Fibroblast of the conjunctiva (primary cell): ENCODE results near the gene OLFM4.

Experiments used
- DNase-seq: peaks from one replicate; pipeline ENCODE4 v3.0.0-alpha.2; 2010; ENCODE audit warnings: low read depth

OLFM4 gene

GRCh38 chr13:53068585-53069520, 40.2 kb downstream of the OLFM4 start:
- DNase-seq = no peak

GRCh38 chr13:53069800-53070199, 41.2 kb downstream of the OLFM4 start:
- DNase-seq = no peak

- DNase-seq = no peak
Observed at GRCh38 chr13:53073711-53074110, 45.1 kb downstream of the OLFM4 start.

- no peak for DNase-seq
Observed at GRCh38 chr13:53074114-53074513, 45.5 kb downstream of the OLFM4 start.

- no peak for DNase-seq
Observed at GRCh38 chr13:53075356-53076041, 46.9 kb downstream of the OLFM4 start.

- DNase-seq = no peak
Observed at GRCh38 chr13:53079691-53080090, 51.1 kb downstream of the OLFM4 start.

- DNase-seq = no peak
Observed at GRCh38 chr13:53088871-53089270, 60.3 kb downstream of the OLFM4 start.

- no peak for DNase-seq
Observed at GRCh38 chr13:53089951-53090350, 61.3 kb downstream of the OLFM4 start.

- DNase-seq = no peak
Observed at GRCh38 chr13:53090461-53090860, 61.8 kb downstream of the OLFM4 start.

- no peak for DNase-seq
Observed at GRCh38 chr13:53092931-53093330, 64.3 kb downstream of the OLFM4 start.

GRCh38 chr13:53098455-53098854, 69.8 kb downstream of the OLFM4 start:
- no peak for DNase-seq

GRCh38 chr13:53100394-53101063, 71.9 kb downstream of the OLFM4 start:
- no peak for DNase-seq
